Stomach (tissue), 9 donors: ENCODE results near the gene CORO2B. TPM values are rescaled to one million over a fixed set of nuclear protein-coding genes. Genes with fewer than 3 reads are reported as not detected.

ENCODE experiments used
- DNase-seq, 2 donors: peaks; one replicate each; pipeline versions ENCODE4 v3.0.0 to v3.0.0-alpha.2; 2013 to 2019
- H3K27ac ChIP-seq, 5 donors: fragments of 200-600 bp in 4 of 5; sonication (generic) in 4 of 5; one replicate each; pipeline ENCODE4 v1.5.1; 2013 to 2019; ENCODE audit warnings: mild to moderate bottlenecking in 1 of 5, moderate library complexity in 1 of 5
- H3K27me3 ChIP-seq, 3 donors: fragments of 200-600 bp; sonication (generic); one replicate each; pipeline ENCODE4 v1.5.1; 2017 to 2019; ENCODE audit warnings: mixed run types in 1 of 3
- H3K36me3 ChIP-seq, 4 donors: fragments of 200-600 bp; sonication (generic); 1 replicate in 3 of 4; 2 replicates in 1 of 4; pipeline ENCODE4 v1.5.1; 2016 to 2019
- H3K4me1 ChIP-seq, 4 donors: fragments of 200-600 bp; sonication (generic); one replicate each; pipeline ENCODE4 v1.5.1; 2016 to 2019
- H3K4me3 ChIP-seq, 4 donors: fragments of 200-600 bp; sonication (generic) in 3 of 4; one replicate each; pipeline ENCODE4 v1.5.1; 2016 to 2019; ENCODE audit warnings: mild to moderate bottlenecking in 1 of 4
- H3K9me3 ChIP-seq, 4 donors: fragments of 200-600 bp; sonication (generic); one replicate each; pipeline ENCODE4 v1.5.1; 2016 to 2019
- EP300 ChIP-seq: sonication (generic); formaldehyde crosslinking; IDR thresholded peaks from one replicate; pipeline ENCODE4 v1.6.1; 2017; ENCODE audit warnings: antibody characterized with exemption
- POLR2A ChIP-seq, 4 donors: fragments of 450-650 bp; IDR thresholded peaks; one replicate each; pipeline ENCODE4 v1.6.1; 2016; ENCODE audit warnings: antibody characterized with exemption in 4 of 4, control low read depth in 2 of 4, mild to moderate bottlenecking in 1 of 4, moderate library complexity in 1 of 4
- POLR2AphosphoS5 ChIP-seq, 3 donors: sonication (generic); formaldehyde crosslinking; IDR thresholded peaks; one replicate each; pipeline ENCODE4 v1.6.1; 2016; ENCODE audit warnings: antibody characterized with exemption in 3 of 3
- WGBS, 5 donors: extraction: QIAGEN DNeasy Blood & Tissue Kit in 3 of 5; methylation state at CpG; one replicate each; pipeline versions ENCODE4 v1.1.5 to v1.1.7; 2013 to 2018; 5-methylcytosine and 5-hydroxymethylcytosine counted together
- intact Hi-C: fragments of 100-400 bp; cut with DNase I; formaldehyde crosslinking; loops from one replicate; pipeline ENCODE4 v1.15.1; 2023; ENCODE audit warnings: low total_unique reads
- polyA plus RNA-seq, 3 donors: library from polyadenylated mRNA; stranded (reverse); fragments of 200-250 nt; gene quantifications; one replicate each; pipeline ENCODE4 v1.2.3, GENCODE V29; 2013
- total RNA-seq, 5 donors: library from RNA; depleted of rRNA; stranded (reverse); fragments of >200 nt; gene quantifications; one replicate each; pipeline versions ENCODE4 v1.1.0 to v1.2.3, GENCODE V29; 2014 to 2016
- TF ChIP-seq, protein P1 (sequence below), 7 experiments: fragments of 450-650 bp in 4 of 7; fragments of 200-600 bp in 3 of 7; sonication (generic) in 3 of 7; IDR thresholded peaks; one replicate each; pipeline ENCODE4 v1.5.1; 2016 to 2019; ENCODE audit warnings: antibody characterized with exemption in 7 of 7, control low read depth in 2 of 7, mild to moderate bottlenecking in 1 of 7
- donor health status: healthy with polysubstance abuse.
- donor health status: Bipolar disorder and iron deficiency.
- donor health status: healthy.

Gene CORO2B
- total and polyA plus RNA-seq, 8 donors = 0.89 to 3.7 (median 2.3) TPM; not detected in 1

DNA sequence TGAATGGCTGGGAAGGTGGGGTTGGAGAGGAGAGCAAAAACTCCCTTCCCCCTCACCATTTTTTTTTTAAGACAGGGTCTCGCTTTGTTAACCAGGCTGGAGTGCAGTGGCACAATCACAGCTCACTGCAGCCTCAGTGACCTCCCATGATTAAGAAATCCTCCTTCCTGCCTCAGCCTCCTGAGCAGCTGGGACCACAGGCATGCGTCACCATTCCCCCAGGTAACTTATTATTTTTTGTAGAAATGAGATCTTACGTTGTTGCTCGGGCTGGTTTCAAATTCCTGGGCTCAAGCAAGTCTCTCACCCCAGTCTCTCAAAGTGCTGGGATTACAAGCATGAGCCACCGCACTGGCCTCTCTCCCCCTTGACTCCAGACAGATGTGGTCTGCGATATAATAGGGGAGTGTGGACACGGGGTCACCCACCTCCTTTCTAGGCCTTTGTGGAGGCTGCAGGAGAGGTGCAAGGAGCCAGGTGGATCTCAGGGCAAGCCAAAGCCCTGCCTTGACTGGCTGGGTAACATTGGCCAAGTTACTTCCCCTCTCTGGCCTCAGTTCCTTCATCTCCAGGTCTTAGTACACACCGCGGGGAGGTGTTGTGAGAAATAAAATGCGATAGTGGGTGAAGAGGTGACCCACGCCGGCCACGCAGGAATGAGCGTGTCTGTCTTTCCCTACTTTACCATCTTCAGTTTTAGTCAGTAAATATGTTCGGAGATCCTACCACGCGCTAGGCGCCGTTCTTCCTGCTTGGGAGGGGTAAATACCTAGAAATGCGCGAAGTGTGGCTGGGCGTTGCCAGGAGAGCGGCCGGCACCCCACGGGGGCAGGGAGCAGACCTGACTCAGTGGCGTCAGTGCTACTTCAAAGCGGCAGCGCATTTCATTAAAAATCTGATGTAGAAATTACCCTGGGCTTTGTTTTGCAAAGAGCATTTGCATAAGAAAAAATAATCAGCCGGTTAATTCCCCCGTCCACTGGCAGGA, 20.2 kb upstream of the CORO2B start:
- DNase-seq = peak in 1 of 2 donors; percentile 52
- Histone ChIP-seq H3K27ac (no peak overlapping the region), H3K36me3 (no peaks in the 10 kb centered on the region), H3K4me1 (peaks cover 11 to 17% (median 14%) of the 10 kb centered on the region in 4 donors), H3K9me3 (no peaks in the 10 kb centered on the region), H3K27me3 (peaks cover 0 to 59% (median 34%) of the 10 kb centered on the region in 3 donors), H3K4me3 (peak overlapping the region; percentile 35 to 47 (median 43))
- WGBS, 5 donors = 27 to 51% (median 37%) methylated on average over 30 of the region's 30 CpGs
- intact Hi-C loops = loop anchor here (5.0 kb wide), 1 partner anchor 319 kb away; no protein-coding TSS in a partner anchor
- TF ChIP-seq POLR2A (IDR thresholded peaks at IDR 0.05) = no peak
- TF ChIP-seq, protein P1, sequence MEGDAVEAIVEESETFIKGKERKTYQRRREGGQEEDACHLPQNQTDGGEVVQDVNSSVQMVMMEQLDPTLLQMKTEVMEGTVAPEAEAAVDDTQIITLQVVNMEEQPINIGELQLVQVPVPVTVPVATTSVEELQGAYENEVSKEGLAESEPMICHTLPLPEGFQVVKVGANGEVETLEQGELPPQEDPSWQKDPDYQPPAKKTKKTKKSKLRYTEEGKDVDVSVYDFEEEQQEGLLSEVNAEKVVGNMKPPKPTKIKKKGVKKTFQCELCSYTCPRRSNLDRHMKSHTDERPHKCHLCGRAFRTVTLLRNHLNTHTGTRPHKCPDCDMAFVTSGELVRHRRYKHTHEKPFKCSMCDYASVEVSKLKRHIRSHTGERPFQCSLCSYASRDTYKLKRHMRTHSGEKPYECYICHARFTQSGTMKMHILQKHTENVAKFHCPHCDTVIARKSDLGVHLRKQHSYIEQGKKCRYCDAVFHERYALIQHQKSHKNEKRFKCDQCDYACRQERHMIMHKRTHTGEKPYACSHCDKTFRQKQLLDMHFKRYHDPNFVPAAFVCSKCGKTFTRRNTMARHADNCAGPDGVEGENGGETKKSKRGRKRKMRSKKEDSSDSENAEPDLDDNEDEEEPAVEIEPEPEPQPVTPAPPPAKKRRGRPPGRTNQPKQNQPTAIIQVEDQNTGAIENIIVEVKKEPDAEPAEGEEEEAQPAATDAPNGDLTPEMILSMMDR (IDR thresholded peaks at IDR 0.05) = no peak
- no peak for TF ChIP-seq POLR2AphosphoS5 (IDR thresholded peaks at IDR 0.05)
- no peak for TF ChIP-seq EP300

DNA sequence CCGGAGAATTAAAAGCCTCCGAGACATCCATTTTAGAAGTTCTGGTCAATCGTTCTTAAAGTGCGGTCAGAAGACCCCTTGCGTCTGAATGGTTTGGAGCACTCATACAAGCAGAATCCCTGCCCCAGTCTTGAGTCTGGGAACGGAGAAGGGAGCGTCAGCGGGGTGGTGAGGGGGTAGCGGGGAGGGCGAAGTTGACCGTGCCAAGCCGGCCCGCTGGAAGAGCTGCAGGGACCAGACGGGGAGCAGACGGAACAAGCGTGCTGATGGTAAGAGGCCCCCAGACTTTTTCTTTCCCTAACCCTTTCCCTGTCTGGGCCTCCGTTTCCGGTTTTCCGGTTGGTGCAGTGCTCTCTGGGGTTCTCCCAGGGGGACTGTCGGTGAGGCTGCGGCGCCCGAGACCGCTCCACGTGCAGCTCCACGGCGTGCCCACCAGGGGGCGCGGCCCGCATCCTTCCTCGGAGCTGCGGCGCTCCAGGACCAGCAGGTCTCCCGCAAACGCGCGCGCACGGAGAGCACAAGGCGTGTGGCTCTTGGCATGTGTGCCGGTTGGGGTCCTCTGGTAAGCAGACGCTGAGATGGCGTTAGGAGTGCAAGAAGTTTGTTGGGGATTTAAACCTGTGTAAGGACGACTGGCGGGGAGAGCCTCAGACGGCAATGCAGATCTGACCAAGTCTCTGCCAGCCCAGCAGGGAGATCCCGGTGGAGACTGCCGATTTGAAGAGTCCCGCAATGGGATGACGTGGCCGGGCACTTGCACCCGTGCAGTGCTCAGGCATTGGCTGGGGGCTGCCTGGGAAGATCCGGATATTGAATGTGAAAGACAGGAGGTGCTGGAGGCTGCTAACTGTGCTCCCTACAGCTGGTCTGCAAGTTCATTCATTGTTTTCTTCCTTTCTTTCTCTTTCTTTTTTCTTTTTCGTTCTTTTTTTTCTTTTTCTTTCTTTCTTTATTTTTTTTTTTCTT, 19.2 kb upstream of the CORO2B start:
- Histone ChIP-seq H3K27ac (no peak overlapping the region), H3K36me3 (no peaks in the 10 kb centered on the region), H3K4me1 (peaks cover 11 to 17% (median 14%) of the 10 kb centered on the region in 4 donors), H3K4me3 (peak overlapping the region; percentile 35 to 47 (median 43)), H3K9me3 (no peaks in the 10 kb centered on the region), H3K27me3 (peaks cover 0 to 52% (median 30%) of the 10 kb centered on the region in 3 donors)
- WGBS, 5 donors = 1 to 3% (median 2%) methylated on average over 41 to 54 of the region's 54 CpGs
- peak; percentile 80 to 95 for DNase-seq
- TF ChIP-seq, protein P1 (IDR thresholded peaks at IDR 0.05) = peak in 6 of 7 experiments; percentile 44 to 98 (median 94)
- TF ChIP-seq EP300 (no peak), POLR2AphosphoS5 (IDR thresholded peaks at IDR 0.05) (no peak)
- intact Hi-C loops = loop anchor here (5.0 kb wide), 1 partner anchor 318 kb away; no protein-coding TSS in a partner anchor

DNA sequence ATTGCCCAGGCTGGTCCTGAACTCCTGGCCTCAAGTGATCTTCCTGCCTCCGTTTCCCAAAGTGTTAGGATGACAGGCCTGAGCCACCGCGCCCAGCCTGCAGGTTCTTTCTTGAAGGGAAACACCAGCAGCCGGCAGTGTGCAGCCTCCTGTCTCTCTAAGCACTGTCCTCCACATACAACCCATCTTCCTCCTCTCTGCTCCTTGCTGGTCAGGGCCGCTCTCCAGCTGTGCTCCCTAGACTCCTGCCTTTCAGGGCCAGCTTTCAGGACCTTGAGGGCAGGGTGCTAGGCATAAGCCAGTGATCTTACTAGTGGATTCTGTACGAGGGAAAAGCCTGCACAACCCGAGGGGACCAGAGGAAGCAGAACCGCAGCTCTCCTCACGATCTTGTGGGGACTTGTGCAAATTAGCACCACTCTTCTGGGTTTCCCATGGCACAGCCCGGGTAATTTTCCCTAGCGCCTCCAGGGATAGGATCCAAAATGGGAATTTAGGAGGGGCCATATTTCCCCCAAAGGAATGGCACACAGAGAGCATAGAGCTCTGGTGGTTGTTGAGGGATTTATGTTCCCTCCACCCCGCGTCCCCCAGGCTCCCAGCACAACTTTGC, 18.2 kb upstream of the CORO2B start:
- Histone ChIP-seq H3K4me3 (no peak overlapping the region), H3K27me3 (peaks cover 0 to 44% (median 30%) of the 10 kb centered on the region in 3 donors), H3K9me3 (no peaks in the 10 kb centered on the region), H3K36me3 (no peaks in the 10 kb centered on the region), H3K4me1 (peaks cover 11 to 17% (median 14%) of the 10 kb centered on the region in 4 donors), H3K27ac (no peak overlapping the region)
- intact Hi-C loops = no loop called here
- TF ChIP-seq POLR2A (IDR thresholded peaks at IDR 0.05) (no peak), EP300 (no peak), POLR2AphosphoS5 (IDR thresholded peaks at IDR 0.05) (no peak)
- TF ChIP-seq, protein P1 (IDR thresholded peaks at IDR 0.05) = no peak
- DNase-seq = no peak
- WGBS, 5 donors = 72 to 89% (median 77%) methylated on average over 13 of the region's 13 CpGs
